GM21737 (cell line): ENCODE results near the gene HBP1.
"Not testable (repeated sequence)": the region's sequence is repeated elsewhere in the genome, so short reads cannot be mapped to it uniquely, and the experiment has no call there.

Experiments
- ATAC-seq: cut with Tn5 transposase; IDR thresholded peaks from one replicate; pipeline ENCODE4 v1.9.1; 2021; ENCODE audit warnings: mild to moderate bottlenecking, moderate library complexity; ENCODE audit not compliant: unreplicated experiment

The HBP1 gene

DNA sequence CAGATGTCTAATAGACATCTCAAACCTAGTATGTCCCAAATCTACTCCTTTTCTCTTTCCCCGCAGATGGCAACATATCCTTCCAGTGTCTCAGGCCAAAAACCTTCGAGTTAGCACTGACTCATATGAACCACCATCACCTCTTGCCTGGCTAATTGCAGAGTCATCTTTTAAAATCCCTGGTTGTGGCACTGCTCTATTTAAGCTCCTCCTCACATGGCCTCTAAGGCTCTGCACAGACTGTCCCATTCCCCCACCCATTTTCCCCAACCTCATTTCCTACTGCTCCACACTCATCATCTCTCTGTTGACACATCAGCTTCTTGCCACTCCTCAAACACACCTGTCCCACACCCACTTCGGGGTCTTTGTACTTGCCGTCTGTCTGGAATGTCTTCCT lies 16.8 kb upstream of the HBP1 start:
- ATAC-seq: no peak

DNA sequence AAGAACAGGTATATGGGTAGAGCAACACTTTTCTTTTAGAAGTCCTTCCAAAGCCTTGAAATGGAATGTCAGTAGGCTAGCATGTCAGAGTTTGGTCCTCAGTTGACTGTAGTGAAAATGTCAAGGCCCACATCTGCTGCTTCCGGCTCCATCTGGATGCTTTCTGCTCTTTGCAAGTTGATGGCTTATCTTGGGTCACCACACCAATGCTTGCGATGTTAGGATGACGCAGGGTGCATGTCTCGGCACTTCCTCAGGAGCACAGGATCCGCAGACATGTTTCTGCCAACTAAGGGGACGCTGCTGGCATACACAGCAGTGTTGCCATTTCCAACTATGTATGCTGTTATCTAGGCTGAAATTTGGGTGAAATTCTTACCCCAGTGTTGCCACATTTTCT lies 14.0 kb upstream of the HBP1 start:
- no peak for ATAC-seq

DNA sequence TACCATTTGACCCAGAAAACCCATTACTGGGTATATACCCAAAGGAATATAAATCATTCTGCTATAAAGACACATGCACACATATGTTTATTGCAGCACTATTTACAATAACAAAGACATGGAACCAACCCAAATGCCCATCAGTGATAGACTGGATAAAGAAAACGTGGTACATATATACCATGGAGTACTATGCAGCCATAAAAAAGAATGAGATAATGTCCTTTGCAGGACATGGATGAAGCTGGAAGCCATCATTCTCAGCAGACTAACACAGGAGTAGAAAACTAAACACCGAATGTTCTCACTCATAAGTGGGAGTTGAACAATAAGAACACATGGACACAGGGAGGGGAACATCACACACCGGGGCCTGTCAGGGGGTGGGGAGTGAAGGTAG lies 13.1 kb upstream of the HBP1 start:
- ATAC-seq: not testable (repeated sequence)

DNA sequence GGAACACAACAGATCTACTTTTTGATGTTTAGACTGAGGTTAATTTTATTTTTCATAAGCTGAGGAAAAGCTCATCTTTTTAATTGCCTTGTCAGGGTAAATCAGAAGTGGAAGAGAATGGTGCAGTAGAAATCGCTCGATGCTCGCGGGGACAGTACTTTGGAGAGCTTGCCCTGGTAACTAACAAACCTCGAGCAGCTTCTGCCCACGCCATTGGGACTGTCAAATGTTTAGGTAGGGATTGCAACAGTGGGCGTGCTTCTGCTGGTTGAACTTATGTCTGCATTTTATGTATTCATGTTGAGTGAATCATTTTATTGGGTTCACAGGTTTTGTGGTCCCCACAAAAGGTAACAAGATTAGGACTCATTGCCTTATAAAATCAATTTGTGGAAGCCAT lies 11.7 kb upstream of the HBP1 start:
- no peak for ATAC-seq

DNA sequence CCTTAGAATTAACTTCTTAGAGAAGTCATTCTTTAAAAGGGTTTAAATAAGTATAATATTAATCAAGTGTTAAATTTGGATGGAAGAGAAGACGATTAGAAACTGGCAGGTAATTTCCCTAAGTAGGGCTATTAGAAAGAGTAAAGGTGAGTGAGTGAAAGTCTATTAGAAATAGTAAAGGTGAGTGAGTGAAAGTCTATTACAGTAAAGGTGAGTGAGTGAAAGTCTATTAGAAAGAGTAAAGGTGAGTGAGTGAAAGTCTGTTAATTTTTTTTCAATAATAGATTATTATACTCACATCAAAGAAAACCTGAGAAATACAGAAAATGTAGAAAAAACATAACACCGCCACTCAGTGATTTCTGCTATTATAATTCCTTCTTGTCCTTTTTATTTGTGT lies 10.8 kb upstream of the HBP1 start:
- ATAC-seq: no peak

DNA sequence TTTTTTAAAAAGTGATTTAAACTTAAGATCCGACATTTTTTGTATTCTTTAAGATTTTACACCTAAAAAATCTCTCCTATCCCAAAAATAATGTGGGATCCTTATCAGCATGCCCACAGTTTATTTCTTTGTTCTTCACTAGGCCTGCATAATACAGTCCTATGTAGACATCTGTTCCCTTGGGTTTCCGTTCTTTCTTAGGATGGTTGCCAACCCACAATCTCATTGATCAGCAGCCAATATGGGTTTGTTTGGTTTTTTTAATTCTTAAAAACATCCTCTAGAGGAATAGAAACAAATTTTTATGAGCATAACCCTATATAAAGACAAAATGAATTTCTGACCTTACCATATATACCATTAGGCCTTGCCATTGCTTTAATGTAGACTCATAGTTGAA lies 8.4 kb upstream of the HBP1 start:
- no peak for ATAC-seq

DNA sequence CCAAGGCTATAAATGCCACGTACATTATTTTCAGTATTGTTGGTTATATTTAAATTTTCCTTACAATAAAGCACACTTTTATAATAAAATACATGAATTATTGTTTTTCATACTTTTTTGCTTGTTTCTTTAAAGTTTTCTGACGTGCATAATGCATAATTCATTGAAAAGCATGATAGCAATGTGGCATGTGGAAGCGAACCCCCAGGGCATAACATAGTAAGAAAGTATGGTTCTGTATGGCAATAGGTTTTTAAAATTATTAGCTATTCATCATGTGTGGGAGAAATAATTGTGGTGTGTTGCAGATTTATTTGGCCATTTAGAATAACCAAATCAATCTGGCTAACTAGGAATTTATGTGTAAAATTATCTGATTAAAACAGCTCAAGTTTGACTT lies 7.4 kb upstream of the HBP1 start:
- no peak for ATAC-seq

DNA sequence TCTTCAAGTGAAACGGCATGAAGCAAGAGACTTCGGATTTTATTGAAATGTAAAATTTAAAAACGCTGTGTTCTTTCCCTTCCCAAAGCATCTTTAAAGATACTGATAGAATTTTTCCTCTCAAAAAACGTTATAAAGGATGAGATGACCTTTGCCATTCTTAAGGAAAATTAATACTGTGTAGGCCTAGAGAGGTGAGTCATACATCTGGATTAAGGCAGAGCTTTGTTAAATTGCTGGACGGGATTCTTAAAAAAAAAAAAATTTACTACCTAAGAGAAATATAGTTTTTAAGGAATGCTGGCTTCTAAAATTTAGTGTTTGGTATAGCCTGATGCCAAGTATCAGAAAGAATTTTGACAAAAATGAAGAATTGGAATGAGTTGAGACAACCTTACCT lies 6.3 kb upstream of the HBP1 start:
- no peak for ATAC-seq

DNA sequence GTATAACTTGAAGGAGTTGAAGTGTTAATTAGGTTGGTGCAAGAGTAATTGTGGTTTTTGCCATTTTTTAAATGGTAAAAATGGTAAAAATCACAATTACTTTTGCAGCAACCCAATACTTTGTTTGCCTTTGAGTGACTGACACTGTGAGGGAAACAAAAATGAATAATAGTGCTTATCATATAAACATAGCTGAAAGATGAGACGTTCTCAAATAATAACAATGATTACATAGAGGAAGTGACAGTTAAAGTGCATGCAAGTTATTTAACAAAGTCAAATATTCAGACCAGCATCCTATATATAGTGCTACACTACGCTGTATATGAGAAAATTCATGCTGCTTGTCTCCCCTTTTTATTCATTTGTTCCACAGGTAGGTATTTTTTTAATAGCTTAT lies 4.7 kb upstream of the HBP1 start:
- no peak for ATAC-seq

DNA sequence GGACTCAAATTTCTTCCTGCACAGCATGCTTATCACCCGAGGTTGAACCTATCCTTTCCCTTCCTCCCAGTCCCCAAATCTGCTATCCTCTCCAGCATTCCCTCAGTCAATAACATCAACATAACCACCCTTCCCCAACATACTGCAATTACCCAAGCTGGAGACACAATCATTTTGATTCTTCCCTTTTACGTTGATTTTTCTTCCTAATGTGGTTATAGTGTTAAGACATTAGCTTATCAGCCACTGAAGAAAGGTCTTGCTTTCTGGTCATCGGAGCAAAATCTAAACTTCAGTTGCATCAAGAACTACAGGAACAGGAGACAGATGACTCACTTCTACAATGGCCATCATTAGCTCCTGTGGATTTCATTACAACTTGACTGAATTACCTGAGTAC lies 3.5 kb upstream of the HBP1 start:
- ATAC-seq: no peak

DNA sequence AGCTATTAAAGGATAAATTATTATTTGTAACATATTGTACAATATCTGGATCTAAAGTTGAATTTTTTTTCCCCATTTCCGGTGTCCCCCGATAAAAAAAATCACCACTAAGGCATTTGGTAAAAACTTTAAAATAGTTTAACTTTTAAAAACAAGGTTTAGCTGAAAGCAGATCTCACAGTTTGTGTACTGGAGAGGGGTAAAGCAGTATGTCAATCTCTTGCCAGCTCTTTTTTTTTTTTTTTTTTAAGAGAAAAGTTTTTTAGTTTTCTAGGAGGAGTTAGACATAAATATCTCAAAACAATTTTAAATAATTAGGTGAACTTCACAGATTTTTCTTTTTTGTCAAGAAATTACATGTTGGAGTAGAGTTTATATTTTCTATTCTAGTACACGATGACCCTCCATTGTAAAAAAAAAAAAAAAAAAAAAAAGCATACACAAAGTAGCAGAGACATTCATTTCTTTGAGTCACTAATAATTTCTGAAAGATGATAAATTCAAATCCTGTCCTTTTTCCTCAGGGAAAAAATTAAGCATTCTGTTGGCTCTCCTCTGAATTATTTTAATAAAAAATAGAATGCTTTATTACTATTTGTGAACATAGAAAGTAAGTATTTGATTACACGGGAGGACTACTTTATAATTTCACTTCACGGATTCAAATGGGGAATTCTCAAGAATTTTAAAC lies 1.9 kb upstream of the HBP1 start:
- ATAC-seq: no peak

DNA sequence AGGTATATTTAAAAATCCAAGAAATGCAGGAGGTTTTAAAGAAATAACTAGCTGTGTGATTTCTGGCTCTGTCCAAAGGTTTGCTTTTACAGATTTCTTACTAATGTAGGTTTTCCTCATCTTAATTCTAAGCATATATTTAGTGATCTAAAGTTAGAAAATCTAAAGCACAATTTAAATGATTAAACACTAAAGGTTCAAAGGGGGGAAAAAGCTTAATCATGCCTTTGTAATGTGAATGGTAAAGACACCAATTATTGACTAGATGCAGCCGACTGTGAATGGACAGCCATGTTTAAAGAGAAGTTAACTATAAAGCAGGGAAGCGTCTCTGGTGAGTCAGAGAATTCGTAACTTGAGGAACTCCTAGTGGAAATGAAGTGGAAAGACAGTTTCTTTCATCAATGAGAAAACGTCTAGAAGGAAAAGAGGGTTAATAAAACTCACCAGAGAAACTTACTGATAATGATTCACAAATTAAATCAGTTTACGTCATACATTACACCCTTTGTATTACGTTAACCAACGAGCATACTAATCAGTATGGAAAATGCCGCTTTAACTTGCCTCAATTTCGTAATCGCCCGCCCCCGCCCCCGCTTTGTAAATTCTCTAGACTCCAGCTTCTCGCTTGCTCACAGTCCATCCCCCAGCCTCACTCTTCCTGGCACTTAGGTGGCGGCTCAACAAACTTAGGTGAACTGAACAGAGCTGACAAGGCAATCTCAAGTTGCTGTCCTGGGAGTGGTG lies 1.1 kb upstream of the HBP1 start:
- ATAC-seq: peak; percentile 0

DNA sequence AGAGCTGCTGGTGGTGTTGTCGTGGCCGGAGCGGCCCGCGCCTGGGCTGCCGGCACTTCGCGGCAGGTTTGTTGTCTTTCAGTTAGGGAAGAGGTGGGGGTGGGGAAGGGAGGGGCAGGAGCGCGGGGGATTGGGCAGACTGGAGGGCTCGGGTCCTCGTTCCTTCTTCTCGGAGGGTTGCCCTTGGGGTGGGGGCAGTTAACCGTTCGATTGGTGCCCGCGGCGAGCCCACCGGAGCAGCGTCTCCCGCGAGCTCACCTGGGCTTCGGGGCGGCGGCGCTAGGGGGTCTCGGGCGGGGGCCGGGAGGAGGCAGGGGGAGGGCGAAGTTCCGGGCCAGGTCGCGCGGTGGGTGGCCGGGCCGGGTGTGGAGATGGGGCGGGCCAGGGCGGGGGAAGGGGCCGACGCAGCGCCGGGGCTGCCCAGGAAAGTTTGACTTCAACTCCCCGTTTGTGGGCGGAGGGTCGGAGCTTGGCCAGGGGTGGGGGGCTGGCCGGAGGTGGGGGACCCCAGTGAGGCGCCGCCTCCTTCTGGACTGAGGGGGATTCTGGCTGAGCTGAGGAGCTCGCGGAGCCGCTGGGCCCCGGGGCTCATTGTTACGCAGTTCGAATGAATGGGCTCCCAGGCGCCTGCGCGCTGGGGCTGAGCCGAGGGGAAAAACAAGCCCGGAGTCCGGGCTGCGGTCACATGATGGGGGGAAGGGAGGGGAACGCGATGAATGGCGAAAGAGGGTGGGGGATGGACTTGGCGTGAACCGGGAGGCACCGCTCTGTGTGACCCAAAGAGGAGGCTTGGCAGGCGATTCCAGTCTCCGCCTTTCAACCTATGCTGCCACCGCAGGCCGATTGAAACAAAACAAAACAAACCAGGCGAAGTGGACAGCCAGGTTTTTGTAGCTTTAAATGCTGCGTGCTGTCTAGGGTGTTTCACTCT lies 582 bp downstream of the HBP1 start:
- ATAC-seq: peak; percentile 35

DNA sequence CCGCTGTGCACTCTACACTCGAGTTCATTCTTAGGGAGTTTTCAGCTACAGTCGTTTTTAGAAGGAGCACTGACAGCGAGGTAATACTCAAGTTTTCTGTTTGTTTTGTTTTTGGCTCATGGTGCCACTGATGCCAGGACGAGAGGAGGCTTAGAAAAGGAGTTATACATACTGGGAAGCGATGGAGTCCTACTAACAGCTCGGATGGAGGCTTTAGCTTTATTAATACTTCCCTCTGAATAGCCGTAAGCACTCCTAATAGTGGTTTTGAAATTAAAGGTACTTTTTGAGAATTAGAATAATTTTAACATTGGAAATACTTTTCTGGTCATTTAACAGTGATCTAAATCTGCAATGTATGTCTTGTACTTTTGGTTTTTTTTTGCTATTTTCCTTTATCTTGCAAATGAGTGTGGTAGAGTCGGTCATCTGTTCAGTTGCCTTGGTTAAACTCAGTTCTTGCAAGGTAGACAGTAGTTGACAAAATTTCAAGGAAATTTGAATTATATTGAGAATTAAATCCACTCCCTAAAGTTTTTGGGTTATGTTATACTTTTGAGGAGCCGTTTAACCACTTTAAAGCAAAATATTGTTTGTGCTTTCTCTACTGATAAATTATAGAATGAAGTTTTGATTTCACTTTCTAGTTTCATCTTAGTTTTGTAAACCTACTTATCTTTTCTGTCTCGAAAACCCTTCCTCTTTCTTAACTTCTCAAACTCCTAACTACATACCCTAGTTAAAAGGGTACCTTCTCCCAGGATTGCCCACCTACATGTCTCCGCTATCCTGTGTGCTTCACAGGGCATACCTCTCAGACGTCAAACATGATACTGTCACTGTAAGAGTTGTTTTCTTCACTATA lies 1.5 kb downstream of the HBP1 start:
- ATAC-seq: no peak

DNA sequence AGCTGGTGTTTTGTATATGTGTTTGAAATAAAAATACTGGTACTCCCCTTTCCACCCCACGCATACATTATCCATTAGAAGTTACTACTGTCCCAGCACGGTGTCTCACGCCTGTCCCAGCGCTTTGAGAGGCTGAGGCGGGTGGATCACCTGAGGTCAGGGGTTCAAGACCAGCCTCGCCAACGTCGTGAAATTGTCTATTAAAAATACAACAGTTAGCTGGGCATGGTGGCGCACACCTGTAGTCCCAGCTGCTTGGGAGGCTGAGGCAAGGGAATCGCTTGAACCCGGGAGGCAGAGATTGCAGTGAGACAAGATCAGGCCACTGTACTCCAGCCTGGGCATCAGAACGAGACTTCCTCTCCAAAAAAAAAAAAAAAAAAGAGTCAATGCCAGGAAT lies 2.7 kb downstream of the HBP1 start:
- no peak for ATAC-seq

DNA sequence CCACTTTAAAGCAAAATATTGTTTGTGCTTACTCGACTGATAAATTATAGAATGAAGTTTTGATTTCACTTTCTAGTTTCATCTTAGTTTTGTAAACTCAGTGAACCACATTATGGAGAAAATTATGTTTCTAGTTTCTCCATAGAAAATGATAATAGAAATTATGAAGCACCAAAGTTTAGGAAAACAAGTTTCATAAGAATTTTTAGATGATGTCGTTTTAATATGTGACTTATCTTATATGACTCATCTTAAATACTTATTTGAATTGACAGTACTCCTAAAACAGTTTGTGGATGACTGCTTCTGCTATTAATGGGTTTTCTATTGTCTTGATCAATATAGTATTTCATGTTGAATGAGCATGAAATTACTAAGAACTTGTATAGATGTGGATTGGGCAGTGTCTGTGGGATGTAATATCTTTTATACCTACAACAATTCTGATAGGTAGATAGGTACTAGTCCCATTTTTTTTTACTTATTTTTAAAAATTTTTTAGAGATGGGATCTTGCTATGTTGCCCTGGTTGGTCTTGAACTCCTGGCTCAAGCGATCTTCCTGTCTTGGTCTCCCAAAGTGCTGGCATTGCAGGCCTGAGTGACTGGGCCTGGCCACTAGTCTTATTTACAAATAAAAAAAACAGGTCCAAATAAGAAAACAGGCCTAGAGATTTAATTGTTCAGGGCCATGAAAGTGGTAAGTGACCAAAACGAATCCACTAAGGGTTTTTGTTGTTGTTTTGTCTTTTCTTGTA lies 3.7 kb downstream of the HBP1 start:
- ATAC-seq: no peak

DNA sequence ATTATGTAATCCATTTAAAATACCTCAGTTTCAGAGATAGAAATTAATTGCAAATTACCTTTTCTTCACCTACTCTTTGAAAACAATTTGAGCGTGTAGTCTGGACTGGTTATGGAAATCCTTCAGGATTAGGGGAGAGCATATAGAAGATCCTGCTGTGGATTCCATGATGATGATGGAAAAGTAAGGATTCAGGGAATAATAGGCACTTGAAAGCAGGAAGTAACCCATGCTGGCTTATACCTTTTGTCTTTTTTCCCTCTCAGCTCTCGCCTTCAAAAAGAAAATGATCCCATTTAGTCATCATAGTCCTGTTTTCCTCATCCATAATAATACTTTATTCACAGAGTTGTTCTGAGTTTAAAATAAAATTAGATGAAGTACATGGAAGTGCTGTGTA lies 4.4 kb downstream of the HBP1 start:
- ATAC-seq: no peak

DNA sequence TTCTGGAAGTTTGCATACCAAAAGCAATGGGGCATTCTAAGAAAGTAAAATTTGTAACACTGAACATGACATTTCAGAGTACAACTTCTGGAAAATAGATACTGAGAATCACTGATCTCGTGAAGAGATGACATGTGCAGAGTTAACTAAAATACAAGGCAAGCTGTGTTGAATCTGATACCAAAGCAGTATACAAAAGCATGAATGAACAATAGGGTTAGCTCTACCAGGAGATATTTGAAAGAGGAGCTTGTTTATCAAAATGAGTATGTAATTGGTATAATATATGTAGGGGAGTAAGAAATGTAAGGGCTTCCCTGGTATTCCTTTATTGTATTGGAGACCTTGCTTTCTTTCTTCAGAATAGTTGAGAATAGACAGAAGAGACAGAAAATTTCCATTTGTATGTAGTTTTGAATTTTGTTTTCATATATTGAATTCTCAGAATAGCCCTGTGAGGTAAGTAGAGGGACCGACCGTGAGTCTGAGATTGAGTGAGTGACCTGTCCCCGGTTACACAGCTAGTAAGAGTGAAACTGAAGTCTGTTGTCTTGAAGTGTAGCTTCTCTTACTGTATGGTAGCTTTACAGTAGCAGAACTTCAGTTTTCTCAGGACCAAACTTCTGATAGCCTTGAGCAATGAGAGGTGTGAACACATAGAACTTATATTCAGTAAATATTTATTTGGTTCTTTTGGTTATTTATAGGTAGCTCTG lies 5.0 kb downstream of the HBP1 start:
- ATAC-seq: peak; percentile 47
